Endothelial cell of umbilical vein (primary cell): Measurements from ENCODE around the gene SDK2. TPM values are rescaled to one million over a fixed set of nuclear protein-coding genes. Genes with fewer than 3 reads are reported as not detected.

Experiments
- BruUV-seq: library from RNA; stranded (reverse); fragments of 400-500 nt; replicated peaks from 2 replicates; lab custom pipeline; 2021; lab: Mats Ljungman, UMichigan
- CTCF ChIA-PET: fragments of 300-600, 350-600 bp; sonication (Branson Sonifier 250); formaldehyde crosslinking; loops from one replicate; lab custom pipeline; 2021; ENCODE audit warnings: antibody characterized with exemption, inconsistent platforms; lab: Charles Lee
- POLR2A ChIA-PET: fragments of 300-600, 350-600 bp; sonication (Branson Sonifier 250); formaldehyde crosslinking; loops from one replicate; lab custom pipeline; 2021; ENCODE audit warnings: antibody characterized with exemption, inconsistent platforms; lab: Charles Lee
- DNase-seq: peaks from one replicate; pipeline ENCODE4 v3.0.0-alpha.2; 2011; ENCODE audit warnings: low read depth, low spot score
- FAIRE-seq: peaks from 2 replicates; lab custom pipeline; 2011; peaks lifted over from hg19 to GRCh38; lab: Jason Lieb, UNC
- H2AFZ ChIP-seq: 2 replicates; pipeline ENCODE4 v1.6.0; 2012; ENCODE audit warnings: low read depth, low read length, control low read depth, inconsistent platforms
- H3K27ac ChIP-seq: 2 replicates; pipeline ENCODE4 v1.5.1; 2011; ENCODE audit warnings: low read depth, mild to moderate bottlenecking, control low read depth, low read length, moderate library complexity; ENCODE audit not compliant: insufficient read depth
- H3K27me3 ChIP-seq, 2 experiments: 2 replicates each; pipeline versions ENCODE4 v1.6.0 to v1.6.1; 2011; ENCODE audit warnings: low read length in 2 of 2, mixed read lengths in 1 of 2; ENCODE audit not compliant: control insufficient read depth in 2 of 2, insufficient read depth in 2 of 2
- H3K36me3 ChIP-seq, 2 experiments: 2 replicates in 1 of 2; 3 replicates in 1 of 2; pipeline ENCODE4 v1.5.1; 2011; ENCODE audit warnings: low read length in 2 of 2, mild to moderate bottlenecking in 1 of 2, moderate library complexity in 1 of 2; ENCODE audit not compliant: control insufficient read depth in 2 of 2, insufficient read depth in 2 of 2; ENCODE audit errors: extremely low read depth in 1 of 2
- H3K4me1 ChIP-seq: 3 replicates; pipeline ENCODE4 v1.5.1; 2011; ENCODE audit warnings: mild to moderate bottlenecking, low read length; ENCODE audit not compliant: control insufficient read depth, insufficient read depth; ENCODE audit errors: extremely low read depth
- H3K4me2 ChIP-seq: 2 replicates; pipeline ENCODE4 v1.6.1; 2011; ENCODE audit warnings: low read length, control low read depth, mixed read lengths; ENCODE audit not compliant: insufficient read depth
- H3K4me3 ChIP-seq, 3 experiments: fragments of 200-600 bp in 1 of 3; sonication (generic), shearing (Covaris generic) in 1 of 3; replicated peaks in 1 of 3; 2 replicates each; pipeline ENCODE4 v1.5.1; 2011 to 2016; ENCODE audit warnings: control low read depth in 3 of 3, low read length in 3 of 3, mild to moderate bottlenecking in 2 of 3, inconsistent platforms in 1 of 3, low read depth in 1 of 3, moderate library complexity in 1 of 3; ENCODE audit not compliant: insufficient read depth in 1 of 3
- H3K79me2 ChIP-seq: 2 replicates; pipeline ENCODE4 v1.6.0; 2012; ENCODE audit warnings: low read length, inconsistent platforms; ENCODE audit not compliant: control insufficient read depth, insufficient read depth
- H3K9ac ChIP-seq: replicated peaks from 2 replicates; pipeline ENCODE3; 2011; ENCODE audit warnings: low read length, control low read depth; ENCODE audit not compliant: insufficient read depth; ENCODE audit errors: extremely low read depth
- H3K9me1 ChIP-seq: replicated peaks from 3 replicates; pipeline ENCODE4 v1.6.0; 2011; ENCODE audit warnings: mild to moderate bottlenecking, low read length; ENCODE audit not compliant: control insufficient read depth, insufficient read depth; ENCODE audit errors: extremely low read depth
- H3K9me3 ChIP-seq: replicated peaks from 2 replicates; pipeline ENCODE4 v1.5.1; 2012; ENCODE audit warnings: low read length, inconsistent platforms; ENCODE audit not compliant: control insufficient read depth, insufficient read depth
- H4K20me1 ChIP-seq: replicated peaks from 2 replicates; pipeline ENCODE3; 2011; ENCODE audit warnings: mild to moderate bottlenecking, low read length; ENCODE audit not compliant: control insufficient read depth, insufficient read depth; ENCODE audit errors: extremely low read depth
- EZH2 ChIP-seq: IDR thresholded peaks from 2 replicates; pipeline ENCODE4 v1.6.1; 2012; ENCODE audit warnings: borderline replicate concordance, low read depth, mild to moderate bottlenecking, moderate library complexity, low read length, inconsistent platforms; ENCODE audit not compliant: severe bottlenecking
- FOS ChIP-seq: IDR thresholded peaks from 2 replicates; pipeline ENCODE4 v1.6.1; 2011; ENCODE audit warnings: mild to moderate bottlenecking, low read length, moderate library complexity, borderline replicate concordance; ENCODE audit not compliant: insufficient read depth
- GATA2 ChIP-seq: IDR thresholded peaks from 2 replicates; pipeline ENCODE4 v1.7.0; 2011; ENCODE audit warnings: low read depth, mild to moderate bottlenecking, moderate library complexity, mixed read lengths, low read length; ENCODE audit not compliant: insufficient read length, insufficient read depth
- JUN ChIP-seq: IDR thresholded peaks from 2 replicates; pipeline ENCODE4 v1.6.1; 2011; ENCODE audit warnings: borderline replicate concordance, low read depth; ENCODE audit not compliant: insufficient read length, insufficient read depth
- MYC ChIP-seq: IDR thresholded peaks from one replicate; pipeline ENCODE4 v1.6.1; 2011; ENCODE audit warnings: mild to moderate bottlenecking, low read depth, low read length
- POLR2A ChIP-seq: IDR thresholded peaks from 2 replicates; pipeline ENCODE4 v1.6.1; 2012; ENCODE audit warnings: low read depth, mild to moderate bottlenecking, control low read depth, low read length
- POLR2AphosphoS5 ChIP-seq: IDR thresholded peaks from 2 replicates; pipeline ENCODE4 v1.6.1; 2012; ENCODE audit warnings: low read depth, mild to moderate bottlenecking, control low read depth, low read length, moderate library complexity; ENCODE audit not compliant: insufficient read depth
- dilution Hi-C: fragments of 300-500 bp; cut with MboI; formaldehyde crosslinking; loops from one replicate; pipeline ENCODE4 v1.15.0; 2019; ENCODE audit warnings: low sequenced_read_pairs; ENCODE audit not compliant: extremely low pct_ligation_motif_present
- intact Hi-C: fragments of 100-400 bp; cut with micrococcal nuclease; formaldehyde crosslinking; loops from one replicate; pipeline ENCODE4 v1.10.0; 2022
- polyA plus RNA-seq, 4 experiments: library from polyadenylated mRNA; depleted of rRNA in 3 of 4; stranded (reverse) in 3 of 4; unstranded in 1 of 4; fragments of >200 nt; gene quantifications; 2 replicates each; pipeline versions ENCODE4 v1.2.1 to v1.2.3, GENCODE V29; 2011 to 2012; ENCODE audit warnings: missing spikeins in 1 of 4
- total RNA-seq: library from RNA; stranded (reverse); gene quantifications from 2 replicates; pipeline ENCODE4 v1.2.3, GENCODE V29; 2021
- TF ChIP-seq, protein P1 (sequence below): IDR thresholded peaks from 2 replicates; pipeline ENCODE4 v1.6.1; 2011; ENCODE audit not compliant: insufficient read depth, insufficient read length
- TF ChIP-seq, protein P2 (sequence below), 2 donors: IDR thresholded peaks; 1 replicate in 1 of 2; 2 replicates in 1 of 2; pipeline ENCODE4 v1.5.1; 2011; ENCODE audit warnings: low read length in 2 of 2, mild to moderate bottlenecking in 2 of 2, moderate library complexity in 2 of 2, control low read depth in 1 of 2, inconsistent platforms in 1 of 2, low read depth in 1 of 2; ENCODE audit not compliant: insufficient read depth in 1 of 2; ENCODE audit errors: extremely low read depth in 1 of 2

Gene SDK2
- total and polyA plus RNA-seq, 2 donors (not counting 3 experiments of a cell fraction or from before 2014, with no cell fraction given) = not detected

DNA sequence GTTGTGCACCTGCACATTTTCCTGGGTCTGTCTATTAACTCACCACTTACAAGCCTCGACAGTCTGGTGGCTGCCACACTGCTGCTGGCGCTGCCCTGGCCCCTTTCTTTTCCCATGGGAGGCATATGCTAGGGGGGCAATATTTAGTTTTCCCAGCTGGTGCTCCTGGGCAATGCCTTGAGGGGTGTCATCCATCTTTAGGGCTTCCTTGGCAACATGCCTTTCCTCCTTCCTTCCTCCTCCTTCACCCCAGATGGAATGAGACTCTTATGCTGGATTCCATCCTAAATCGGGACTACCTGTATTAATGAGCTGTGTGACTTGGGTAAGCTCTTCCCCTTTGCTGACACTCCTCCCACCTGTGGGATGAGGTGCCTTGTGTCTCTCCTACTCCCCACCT lies 267.6 kb downstream of the SDK2 start:
- no peak overlapping the region for H2AFZ ChIP-seq
- dilution Hi-C loops = no loop called here
- peaks cover 0 to 3% of the 10 kb centered on the region in 2 experiments for H3K27me3 ChIP-seq

More for the DNA sequence above, 267.6 kb downstream of the SDK2 start:
- Histone ChIP-seq H3K79me2 (no peaks in the 10 kb centered on the region), H3K9ac (no peak overlapping the region), H3K36me3 (no peaks in the 10 kb centered on the region), H3K4me3 (no peak overlapping the region), H3K9me1 (no peaks in the 10 kb centered on the region), H3K4me2 (no peak overlapping the region), H3K27ac (no peak overlapping the region), H3K4me1 (no peaks in the 10 kb centered on the region), H3K9me3 (no peaks in the 10 kb centered on the region), H4K20me1 (no peaks in the 10 kb centered on the region)
- POLR2A ChIA-PET = no interaction called here
- CTCF ChIA-PET = interaction anchor here (1.2 kb wide), 1 partner anchor 180 kb away, joined by 3 read pairs; no protein-coding TSS in a partner anchor
- intact Hi-C loops = no loop called here
- DNase-seq (no peak), FAIRE-seq (no peak)
- TF ChIP-seq, protein P1, sequence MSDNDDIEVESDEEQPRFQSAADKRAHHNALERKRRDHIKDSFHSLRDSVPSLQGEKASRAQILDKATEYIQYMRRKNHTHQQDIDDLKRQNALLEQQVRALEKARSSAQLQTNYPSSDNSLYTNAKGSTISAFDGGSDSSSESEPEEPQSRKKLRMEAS = no peak
- TF ChIP-seq, protein P2, sequence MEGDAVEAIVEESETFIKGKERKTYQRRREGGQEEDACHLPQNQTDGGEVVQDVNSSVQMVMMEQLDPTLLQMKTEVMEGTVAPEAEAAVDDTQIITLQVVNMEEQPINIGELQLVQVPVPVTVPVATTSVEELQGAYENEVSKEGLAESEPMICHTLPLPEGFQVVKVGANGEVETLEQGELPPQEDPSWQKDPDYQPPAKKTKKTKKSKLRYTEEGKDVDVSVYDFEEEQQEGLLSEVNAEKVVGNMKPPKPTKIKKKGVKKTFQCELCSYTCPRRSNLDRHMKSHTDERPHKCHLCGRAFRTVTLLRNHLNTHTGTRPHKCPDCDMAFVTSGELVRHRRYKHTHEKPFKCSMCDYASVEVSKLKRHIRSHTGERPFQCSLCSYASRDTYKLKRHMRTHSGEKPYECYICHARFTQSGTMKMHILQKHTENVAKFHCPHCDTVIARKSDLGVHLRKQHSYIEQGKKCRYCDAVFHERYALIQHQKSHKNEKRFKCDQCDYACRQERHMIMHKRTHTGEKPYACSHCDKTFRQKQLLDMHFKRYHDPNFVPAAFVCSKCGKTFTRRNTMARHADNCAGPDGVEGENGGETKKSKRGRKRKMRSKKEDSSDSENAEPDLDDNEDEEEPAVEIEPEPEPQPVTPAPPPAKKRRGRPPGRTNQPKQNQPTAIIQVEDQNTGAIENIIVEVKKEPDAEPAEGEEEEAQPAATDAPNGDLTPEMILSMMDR (IDR thresholded peaks at IDR 0.05; ENCODE audit: extremely low read depth in 1 of 2, insufficient read depth in 1 of 2, low read depth in 1 of 2, low read length in 2 of 2) = no peak
- TF ChIP-seq FOS = no peak
- TF ChIP-seq GATA2 = no peak
- TF ChIP-seq POLR2AphosphoS5 = no peak
- no peak for TF ChIP-seq POLR2A
- TF ChIP-seq MYC = no peak
- no peak for TF ChIP-seq EZH2
- TF ChIP-seq JUN = no peak
- no TSS peak for BruUV-seq
